Keratinocyte (primary cell): ENCODE results near the gene CCL17. TPM values are rescaled to one million over a fixed set of nuclear protein-coding genes. Genes with fewer than 3 reads are reported as not detected.

ENCODE experiments used
- DNase-seq: peaks from one replicate; pipeline ENCODE4 v3.0.0-alpha.2; 2011; ENCODE audit warnings: low read depth, missing footprints, low spot score
- FAIRE-seq: peaks from 2 replicates; lab custom pipeline; 2011; peaks lifted over from hg19 to GRCh38; lab: Jason Lieb, UNC
- H2AFZ ChIP-seq: 2 replicates; pipeline ENCODE4 v1.6.0; 2012; ENCODE audit warnings: low read length, control low read depth, inconsistent platforms; ENCODE audit not compliant: control insufficient read depth
- H3K27ac ChIP-seq: 2 replicates; pipeline ENCODE4 v1.5.1; 2011; ENCODE audit warnings: low read length; ENCODE audit not compliant: control insufficient read depth, insufficient read depth
- H3K27me3 ChIP-seq: 3 replicates; pipeline ENCODE4 v1.6.0; 2011; ENCODE audit warnings: low read length; ENCODE audit not compliant: control insufficient read depth, insufficient read depth; ENCODE audit errors: extremely low read depth
- H3K36me3 ChIP-seq, 2 experiments: 2 replicates in 1 of 2; 3 replicates in 1 of 2; pipeline ENCODE4 v1.5.1; 2011; ENCODE audit warnings: low read length in 2 of 2, mild to moderate bottlenecking in 1 of 2; ENCODE audit not compliant: control insufficient read depth in 2 of 2, insufficient read depth in 2 of 2; ENCODE audit errors: extremely low read depth in 1 of 2
- H3K4me1 ChIP-seq: 3 replicates; pipeline ENCODE4 v1.5.1; 2011; ENCODE audit warnings: low read length; ENCODE audit not compliant: control insufficient read depth, insufficient read depth; ENCODE audit errors: extremely low read depth
- H3K4me2 ChIP-seq: 3 replicates; pipeline ENCODE4 v1.6.0; 2011; ENCODE audit warnings: low read depth, low read length; ENCODE audit not compliant: control insufficient read depth, insufficient read depth; ENCODE audit errors: extremely low read depth
- H3K4me3 ChIP-seq, 3 experiments: fragments of 200-600 bp in 1 of 3; sonication (generic) in 1 of 3; 2 replicates in 2 of 3; 3 replicates in 1 of 3; pipeline ENCODE4 v1.5.1; 2011 to 2016; ENCODE audit warnings: low read length in 3 of 3, mild to moderate bottlenecking in 3 of 3, control low read depth in 2 of 3, inconsistent platforms in 1 of 3, low read depth in 1 of 3, mixed read lengths in 1 of 3, mixed run types in 1 of 3, moderate library complexity in 1 of 3; ENCODE audit not compliant: control insufficient read depth in 2 of 3, insufficient read depth in 2 of 3; ENCODE audit errors: extremely low read depth in 1 of 3
- H3K79me2 ChIP-seq: 2 replicates; pipeline ENCODE4 v1.6.0; 2012; ENCODE audit warnings: low read length; ENCODE audit not compliant: control insufficient read depth, insufficient read depth
- H3K9ac ChIP-seq: 3 replicates; pipeline ENCODE4 v1.6.0; 2011; ENCODE audit warnings: low read length; ENCODE audit not compliant: control insufficient read depth, insufficient read depth; ENCODE audit errors: extremely low read depth
- H3K9me1 ChIP-seq: 3 replicates; pipeline ENCODE4 v1.6.0; 2011; ENCODE audit warnings: low read length; ENCODE audit not compliant: control insufficient read depth, insufficient read depth; ENCODE audit errors: extremely low read depth
- H3K9me3 ChIP-seq: 2 replicates; pipeline ENCODE4 v1.5.1; 2012; ENCODE audit warnings: low read depth, low read length; ENCODE audit not compliant: control insufficient read depth
- H4K20me1 ChIP-seq: 3 replicates; pipeline ENCODE4 v1.6.0; 2011; ENCODE audit warnings: low read length; ENCODE audit not compliant: control insufficient read depth, insufficient read depth; ENCODE audit errors: extremely low read depth
- CTCF ChIP-seq, 3 experiments: IDR thresholded peaks in 1 of 3; conservative IDR thresholded peaks in 1 of 3; optimal IDR thresholded peaks in 1 of 3; 2 replicates in 2 of 3; 3 replicates in 1 of 3; pipeline versions ENCODE3 to v1.5.1; 2011; ENCODE audit warnings: low read length in 3 of 3, mild to moderate bottlenecking in 3 of 3, moderate library complexity in 2 of 3, control low read depth in 1 of 3, inconsistent platforms in 1 of 3; ENCODE audit not compliant: insufficient read depth in 2 of 3; ENCODE audit errors: extremely low read depth in 1 of 3
- EZH2 ChIP-seq: IDR thresholded peaks from one replicate; pipeline ENCODE4 v1.6.1; 2012; ENCODE audit warnings: inconsistent platforms, mild to moderate bottlenecking, low read length, moderate library complexity
- dilution Hi-C: fragments of 300-500 bp; cut with MboI; formaldehyde crosslinking; loops from one replicate; pipeline ENCODE4 v1.7.0; 2020; ENCODE audit warnings: low sequenced_read_pairs; ENCODE audit not compliant: extremely low pct_ligation_motif_present
- polyA plus RNA-seq, 5 experiments: library from polyadenylated mRNA; depleted of rRNA in 3 of 5; stranded (reverse) in 3 of 5; stranded (forward) in 1 of 5; unstranded in 1 of 5; fragments of >200 nt; gene quantifications; 1 replicate in 1 of 5; 2 replicates in 3 of 5; 3 replicates in 1 of 5; pipeline versions ENCODE4 v1.2.1 to v1.2.3, GENCODE V29; 2011 to 2012; ENCODE audit warnings: missing spikeins in 2 of 5, low read depth in 1 of 5, low replicate concordance in 1 of 5

CCL17 gene
- polyA plus RNA-seq, 1 donor (not counting 4 experiments of a cell fraction or from before 2014, with no cell fraction given): not detected

DNA sequence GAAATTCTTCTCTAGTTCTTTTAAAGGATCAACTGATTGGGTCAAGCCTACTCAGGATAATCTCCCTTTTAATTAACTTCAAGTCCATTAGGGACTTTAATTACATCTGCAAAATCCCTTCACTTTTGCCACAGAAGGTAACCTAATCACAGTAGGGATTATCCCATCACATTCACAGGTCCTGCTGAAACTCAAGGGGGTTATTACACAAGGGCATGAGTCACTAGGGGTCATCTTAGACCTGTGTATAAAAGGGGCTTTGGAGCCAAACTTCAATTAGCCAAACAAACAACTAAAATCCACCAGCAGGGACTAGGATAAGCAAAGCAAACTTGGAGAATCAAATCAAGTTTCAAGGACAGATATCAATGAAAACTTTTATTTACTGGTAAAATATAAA lies 23.3 kb downstream of the CCL17 start:
- dilution Hi-C loops: no loop called here
- Histone ChIP-seq H3K4me2 (no peak overlapping the region), H3K27ac (no peak overlapping the region), H3K4me1 (no peaks in the 10 kb centered on the region), H3K36me3 (peaks cover 30 to 33% of the 10 kb centered on the region in 2 experiments), H3K4me3 (no peak overlapping the region), H3K9me3 (no peaks in the 10 kb centered on the region), H4K20me1 (no peaks in the 10 kb centered on the region), H3K9ac (no peak overlapping the region), H3K27me3 (no peaks in the 10 kb centered on the region), H3K79me2 (no peaks in the 10 kb centered on the region), H3K9me1 (no peaks in the 10 kb centered on the region), H2AFZ (no peak overlapping the region)
- FAIRE-seq: no peak
- no peak for DNase-seq
- TF ChIP-seq CTCF (optimal IDR thresholded peaks at IDR 0.05 in 1 of 3, IDR thresholded peaks at IDR 0.05 in 1 of 3, conservative IDR thresholded peaks at IDR 0.05 in 1 of 3; ENCODE audit: extremely low read depth in 1 of 3, insufficient read depth in 2 of 3, low read length in 3 of 3) (no peak), EZH2 (no peak)

- Histone ChIP-seq H4K20me1 (no peaks in the 10 kb centered on the region), H3K9me3 (no peaks in the 10 kb centered on the region), H3K36me3 (peaks cover 46 to 48% of the 10 kb centered on the region in 2 experiments), H3K4me1 (no peaks in the 10 kb centered on the region), H3K4me2 (no peak overlapping the region), H3K79me2 (no peaks in the 10 kb centered on the region), H2AFZ (no peak overlapping the region), H3K9me1 (no peaks in the 10 kb centered on the region), H3K27ac (no peak overlapping the region), H3K4me3 (no peak overlapping the region), H3K27me3 (no peaks in the 10 kb centered on the region), H3K9ac (no peak overlapping the region)
- no peak for DNase-seq
- no peak for FAIRE-seq
- dilution Hi-C loops: no loop called here
- TF ChIP-seq CTCF (optimal IDR thresholded peaks at IDR 0.05 in 1 of 3, IDR thresholded peaks at IDR 0.05 in 1 of 3, conservative IDR thresholded peaks at IDR 0.05 in 1 of 3; ENCODE audit: extremely low read depth in 1 of 3, insufficient read depth in 2 of 3, low read length in 3 of 3) (no peak), EZH2 (no peak)
Observed at GRCh38 chr16:57430955-57431354, 26.4 kb downstream of the CCL17 start.
